Stomach (tissue), 9 donors: Measurements from ENCODE around the gene IKBKG. TPM values are rescaled to one million over a fixed set of nuclear protein-coding genes. Genes with fewer than 3 reads are reported as not detected.

Experiments used
- DNase-seq, 2 donors: peaks; one replicate each; pipeline versions ENCODE4 v3.0.0 to v3.0.0-alpha.2; 2013 to 2019
- H3K27ac ChIP-seq, 5 donors: fragments of 200-600 bp in 4 of 5; sonication (generic) in 4 of 5; one replicate each; pipeline ENCODE4 v1.5.1; 2013 to 2019; ENCODE audit warnings: mild to moderate bottlenecking in 1 of 5, moderate library complexity in 1 of 5
- H3K27me3 ChIP-seq, 3 donors: fragments of 200-600 bp; sonication (generic); one replicate each; pipeline ENCODE4 v1.5.1; 2017 to 2019; ENCODE audit warnings: mixed run types in 1 of 3
- H3K36me3 ChIP-seq, 4 donors: fragments of 200-600 bp; sonication (generic); 1 replicate in 3 of 4; 2 replicates in 1 of 4; pipeline ENCODE4 v1.5.1; 2016 to 2019
- H3K4me1 ChIP-seq, 4 donors: fragments of 200-600 bp; sonication (generic); one replicate each; pipeline ENCODE4 v1.5.1; 2016 to 2019
- H3K4me3 ChIP-seq, 4 donors: fragments of 200-600 bp; sonication (generic) in 3 of 4; one replicate each; pipeline ENCODE4 v1.5.1; 2016 to 2019; ENCODE audit warnings: mild to moderate bottlenecking in 1 of 4
- H3K9me3 ChIP-seq, 4 donors: fragments of 200-600 bp; sonication (generic); one replicate each; pipeline ENCODE4 v1.5.1; 2016 to 2019
- CTCF ChIP-seq, 7 experiments: fragments of 450-650 bp in 4 of 7; fragments of 200-600 bp in 3 of 7; sonication (generic) in 3 of 7; IDR thresholded peaks; one replicate each; pipeline ENCODE4 v1.5.1; 2016 to 2019; ENCODE audit warnings: antibody characterized with exemption in 7 of 7, control low read depth in 2 of 7, mild to moderate bottlenecking in 1 of 7
- EP300 ChIP-seq: sonication (generic); formaldehyde crosslinking; IDR thresholded peaks from one replicate; pipeline ENCODE4 v1.6.1; 2017; ENCODE audit warnings: antibody characterized with exemption
- POLR2A ChIP-seq, 4 donors: fragments of 450-650 bp; IDR thresholded peaks; one replicate each; pipeline ENCODE4 v1.6.1; 2016; ENCODE audit warnings: antibody characterized with exemption in 4 of 4, control low read depth in 2 of 4, mild to moderate bottlenecking in 1 of 4, moderate library complexity in 1 of 4
- POLR2AphosphoS5 ChIP-seq, 3 donors: sonication (generic); formaldehyde crosslinking; IDR thresholded peaks; one replicate each; pipeline ENCODE4 v1.6.1; 2016; ENCODE audit warnings: antibody characterized with exemption in 3 of 3
- WGBS, 5 donors: extraction: QIAGEN DNeasy Blood & Tissue Kit in 3 of 5; methylation state at CpG; one replicate each; pipeline versions ENCODE4 v1.1.5 to v1.1.7; 2013 to 2018; 5-methylcytosine and 5-hydroxymethylcytosine counted together
- intact Hi-C: fragments of 100-400 bp; cut with DNase I; formaldehyde crosslinking; loops from one replicate; pipeline ENCODE4 v1.15.1; 2023; ENCODE audit warnings: low total_unique reads
- polyA plus RNA-seq, 3 donors: library from polyadenylated mRNA; stranded (reverse); fragments of 200-250 nt; gene quantifications; one replicate each; pipeline ENCODE4 v1.2.3, GENCODE V29; 2013
- total RNA-seq, 5 donors: library from RNA; depleted of rRNA; stranded (reverse); fragments of >200 nt; gene quantifications; one replicate each; pipeline versions ENCODE4 v1.1.0 to v1.2.3, GENCODE V29; 2014 to 2016
- donor health status: healthy with polysubstance abuse.
- donor health status: Bipolar disorder and iron deficiency.
- donor health status: healthy.

The IKBKG gene
- total and polyA plus RNA-seq, 8 donors: 7.6 to 24.3 (median 17.4) TPM

- no peak for TF ChIP-seq POLR2A (IDR thresholded peaks at IDR 0.05)
- TF ChIP-seq EP300: no peak
- no peak for TF ChIP-seq POLR2AphosphoS5 (IDR thresholded peaks at IDR 0.05)
- TF ChIP-seq CTCF (IDR thresholded peaks at IDR 0.05): no peak
- no peaks in the 10 kb centered on the region for H3K9me3 ChIP-seq
- H3K36me3 ChIP-seq: peaks cover 11 to 47% (median 34%) of the 10 kb centered on the region in 4 donors
- no peak overlapping the region for H3K27ac ChIP-seq
- H3K4me3 ChIP-seq: no peak overlapping the region
- no peak for DNase-seq
- 53 to 93% (median 63%) methylated on average over 7 to 11 of the region's 11 CpGs for WGBS, 5 donors
- H3K4me1 ChIP-seq: peaks cover 0 to 18% (median 15%) of the 10 kb centered on the region in 4 donors
- intact Hi-C loops: no loop called here
- peaks cover 0 to 4% (median 0%) of the 10 kb centered on the region in 3 donors for H3K27me3 ChIP-seq
Measured at GRCh38 chrX:154530286-154530685, 17.1 kb upstream of the IKBKG start.

- TF ChIP-seq CTCF (IDR thresholded peaks at IDR 0.05): no peak
- TF ChIP-seq EP300: no peak
Measured at GRCh38 chrX:154531626-154532025, 15.8 kb upstream of the IKBKG start.

GRCh38 chrX:154532690-154533089 lies 14.7 kb upstream of the IKBKG start:
- 86 to 95% (median 93%) methylated on average over 7 to 23 of the region's 23 CpGs for WGBS, 5 donors
- Histone ChIP-seq H3K36me3 (peaks cover 11 to 54% (median 41%) of the 10 kb centered on the region in 4 donors), H3K27me3 (no peaks in the 10 kb centered on the region), H3K4me1 (peaks cover 0 to 10% (median 7%) of the 10 kb centered on the region in 4 donors), H3K9me3 (no peaks in the 10 kb centered on the region), H3K27ac (no peak overlapping the region), H3K4me3 (no peak overlapping the region)
- intact Hi-C loops: no loop called here
- TF ChIP-seq EP300 (no peak), POLR2A (IDR thresholded peaks at IDR 0.05) (no peak), POLR2AphosphoS5 (IDR thresholded peaks at IDR 0.05) (no peak), CTCF (IDR thresholded peaks at IDR 0.05) (no peak)
- no peak for DNase-seq

More at GRCh38 chrX:154531626-154532025, 15.8 kb upstream of the IKBKG start:
- H3K4me1 ChIP-seq: peaks cover 0 to 17% (median 13%) of the 10 kb centered on the region in 4 donors
- H3K9me3 ChIP-seq: no peaks in the 10 kb centered on the region
- intact Hi-C loops: no loop called here
- H3K27ac ChIP-seq: peak overlapping the region in 1 of 5 donors; percentile 5
- H3K36me3 ChIP-seq: peaks cover 11 to 54% (median 41%) of the 10 kb centered on the region in 4 donors
- peaks cover 0 to 4% (median 0%) of the 10 kb centered on the region in 3 donors for H3K27me3 ChIP-seq
- H3K4me3 ChIP-seq: no peak overlapping the region
- no peak for DNase-seq
- 62 to 78% (median 77%) methylated on average over 6 to 16 of the region's 16 CpGs for WGBS, 5 donors

- no peaks in the 10 kb centered on the region for H3K9me3 ChIP-seq
- intact Hi-C loops: no loop called here
- peaks cover 11 to 54% (median 41%) of the 10 kb centered on the region in 4 donors for H3K36me3 ChIP-seq
- peaks cover 0 to 10% (median 9%) of the 10 kb centered on the region in 4 donors for H3K4me1 ChIP-seq
- H3K27me3 ChIP-seq: no peaks in the 10 kb centered on the region
- peak; percentile 93 to 95 for DNase-seq
- TF ChIP-seq POLR2A (IDR thresholded peaks at IDR 0.05): no peak
- peak in 2 of 3 donors; percentile 40 to 85 for TF ChIP-seq POLR2AphosphoS5 (IDR thresholded peaks at IDR 0.05)
- peak in 6 of 7 experiments; percentile 31 to 100 (median 97) for TF ChIP-seq CTCF (IDR thresholded peaks at IDR 0.05)
- no peak for TF ChIP-seq EP300
- H3K4me3 ChIP-seq: no peak overlapping the region
- H3K27ac ChIP-seq: peak overlapping the region in 2 of 5 donors; percentile 30 to 53
- 25 to 34% (median 27%) methylated on average over 13 to 34 of the region's 34 CpGs for WGBS, 5 donors
Measured at GRCh38 chrX:154534526-154535322, 12.7 kb upstream of the IKBKG start.
